GM15510 (cell line): ENCODE measurements around the gene PAN3.

ENCODE experiments used
- POLR2A ChIP-seq: IDR thresholded peaks from 3 replicates; pipeline ENCODE4 v1.6.1; 2011; ENCODE audit warnings: borderline replicate concordance; ENCODE audit not compliant: insufficient read length; ENCODE audit errors: extremely low read depth

PAN3 gene

DNA sequence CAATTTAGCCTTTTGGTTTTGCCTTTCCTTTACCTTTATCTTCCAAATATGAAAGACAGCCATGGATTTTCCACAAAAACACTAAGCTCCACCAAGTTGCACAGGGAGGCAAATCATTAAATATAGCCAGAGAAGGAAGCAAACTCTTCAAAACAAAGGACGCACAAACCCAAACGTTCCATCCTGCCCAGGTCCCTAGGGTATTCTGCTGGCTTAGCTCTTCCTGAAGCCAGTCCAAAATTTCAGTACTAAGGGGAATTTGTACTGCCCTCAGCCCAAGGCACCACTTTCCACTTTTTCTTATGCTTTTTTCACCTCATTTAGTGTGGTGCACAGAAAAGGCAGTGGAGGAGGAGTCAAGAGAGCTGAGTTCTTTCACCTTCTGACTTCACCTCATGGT, 186.7 kb downstream of the PAN3 start:
- TF ChIP-seq POLR2A = no peak

DNA sequence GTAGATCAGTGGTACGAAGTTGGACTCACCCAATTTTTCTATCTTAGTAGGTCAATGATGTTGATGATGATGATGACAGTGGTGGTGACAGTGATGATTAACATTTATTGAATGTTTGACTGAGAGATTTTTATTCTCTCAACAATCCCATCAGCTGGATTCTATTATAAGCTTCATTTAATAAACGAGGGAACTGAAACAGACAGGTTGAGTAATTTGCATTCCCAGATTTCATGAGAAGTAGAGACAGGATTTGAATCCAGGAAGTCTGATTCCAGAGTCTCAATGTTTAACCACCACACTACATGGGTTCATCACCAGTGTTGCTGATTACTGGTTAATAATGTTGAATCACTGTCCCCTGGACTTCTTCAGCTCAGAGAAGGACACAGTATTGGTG, 187.7 kb downstream of the PAN3 start:
- TF ChIP-seq POLR2A = no peak

GRCh38 chr13:28327373-28328270, 189.3 kb downstream of the PAN3 start:
- no peak for TF ChIP-seq POLR2A

DNA sequence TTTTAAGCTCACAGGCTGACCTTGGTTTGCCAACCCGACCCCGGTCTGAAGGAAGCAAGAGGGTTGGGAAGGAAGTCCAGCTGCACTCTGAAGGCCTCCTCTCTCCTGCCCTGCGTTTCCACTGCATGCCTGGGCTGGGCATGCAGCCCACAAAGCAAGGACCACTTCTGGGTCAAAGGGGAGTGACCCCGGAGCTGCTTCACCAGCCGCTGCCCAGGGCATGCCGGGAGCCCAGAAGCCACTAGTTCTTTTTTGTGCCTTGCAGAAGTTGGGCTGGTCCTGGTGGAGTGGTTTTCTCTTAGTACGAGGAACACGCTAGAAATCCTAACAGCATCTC, 189.9 kb downstream of the PAN3 start:
- no peak for TF ChIP-seq POLR2A

- TF ChIP-seq POLR2A = no peak
These were observed 191.2 kb downstream of the PAN3 start for GRCh38 chr13:28329395-28330158.

DNA sequence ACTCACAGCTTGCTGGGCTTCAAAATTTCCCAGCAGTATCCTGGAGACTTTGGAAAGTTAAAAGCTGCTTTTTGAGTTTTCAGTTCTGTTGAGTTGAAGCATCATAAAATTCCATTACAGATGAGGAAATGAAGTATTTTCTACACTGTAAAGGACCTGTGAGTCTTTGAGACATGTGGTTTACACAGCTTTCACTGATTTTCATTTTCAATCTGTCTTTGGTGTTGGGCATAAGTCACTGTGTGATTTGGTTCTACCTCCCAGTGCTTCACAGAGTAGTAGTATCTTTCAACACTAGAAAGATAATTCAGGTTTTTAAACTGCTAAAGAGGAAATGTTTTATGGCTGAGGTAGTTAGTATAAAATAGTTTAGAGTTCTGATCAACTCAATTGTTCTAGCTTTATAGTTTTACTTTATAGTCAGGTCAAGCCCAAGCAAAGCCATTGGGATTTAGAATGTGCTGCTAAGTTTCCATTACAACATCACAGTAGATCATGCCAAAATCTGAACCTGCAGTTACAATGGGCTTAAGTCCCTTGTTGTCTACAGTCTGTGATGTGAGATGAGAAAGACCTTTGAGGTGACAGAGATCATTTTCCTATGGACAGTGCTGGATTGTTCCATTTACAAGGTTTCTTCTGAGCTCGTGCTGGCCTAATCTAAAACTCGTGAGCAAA, 195.0 kb downstream of the PAN3 start:
- TF ChIP-seq POLR2A = no peak

- no peak for TF ChIP-seq POLR2A
These were observed 197.9 kb downstream of the PAN3 start for GRCh38 chr13:28336193-28336657.

DNA sequence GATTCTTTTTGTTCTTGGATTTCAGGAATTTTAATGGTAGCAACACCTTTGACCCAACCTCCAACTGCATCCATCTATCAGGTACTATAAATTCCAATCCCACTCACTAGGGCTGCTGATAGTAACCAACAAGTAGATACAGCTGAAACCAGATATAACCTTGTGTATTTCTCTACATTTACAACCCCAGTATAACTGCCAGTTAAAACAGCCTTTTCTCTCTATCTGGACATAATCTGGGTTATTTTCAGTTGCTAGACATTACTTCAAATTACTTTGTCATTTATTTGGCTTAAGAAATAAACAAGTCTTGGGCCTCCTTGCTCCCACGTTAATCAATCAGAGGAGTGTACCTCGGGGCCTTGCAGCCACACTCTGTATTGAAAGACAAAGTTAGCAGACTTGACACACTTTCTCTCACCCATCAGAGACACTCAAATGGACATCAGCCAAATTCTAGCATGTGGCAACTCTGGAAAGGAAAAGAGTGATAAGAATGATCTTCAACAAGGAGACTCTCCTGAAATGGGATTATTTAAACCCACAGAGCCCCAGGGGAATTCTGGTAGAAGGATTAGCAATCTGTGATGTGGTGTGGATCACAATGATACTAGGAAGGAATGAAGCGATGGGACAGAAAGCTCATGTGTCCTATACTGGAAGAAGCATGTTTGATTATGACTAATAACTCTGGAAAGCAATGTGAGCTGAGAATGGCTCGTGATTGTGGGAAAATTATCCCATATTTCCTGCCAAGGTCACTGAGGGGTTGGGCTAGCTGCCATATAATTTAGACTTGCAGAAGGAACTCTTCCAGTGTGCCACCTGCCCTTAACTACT, 199.0 kb downstream of the PAN3 start:
- no peak for TF ChIP-seq POLR2A

DNA sequence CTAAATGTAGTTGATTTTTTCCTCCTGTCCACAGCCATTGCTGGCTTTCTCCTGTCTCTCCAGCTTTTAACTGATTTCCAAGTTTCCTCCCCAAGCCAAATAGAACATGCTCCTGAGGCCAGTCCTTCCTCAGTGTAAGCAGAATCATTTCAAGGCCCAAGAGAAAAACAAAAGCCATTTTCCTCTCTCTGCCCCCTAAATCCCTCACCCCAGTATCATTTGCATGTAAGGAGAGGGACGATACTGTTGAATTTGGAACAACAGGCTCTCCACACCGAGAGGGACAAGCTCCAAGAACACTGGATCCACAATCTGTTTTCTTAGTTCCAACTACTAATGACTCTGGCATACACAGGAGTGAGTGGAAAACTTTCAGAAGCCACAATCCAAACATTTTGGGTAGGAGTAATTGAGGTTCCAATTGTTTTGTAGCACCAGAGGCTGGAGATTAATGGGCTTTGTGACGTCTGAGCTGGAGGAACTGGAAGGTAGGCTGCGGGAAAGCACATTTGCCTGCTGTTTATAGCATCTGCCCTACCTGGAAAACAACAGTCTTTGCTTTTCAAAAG, 199.7 kb downstream of the PAN3 start:
- TF ChIP-seq POLR2A = no peak

DNA sequence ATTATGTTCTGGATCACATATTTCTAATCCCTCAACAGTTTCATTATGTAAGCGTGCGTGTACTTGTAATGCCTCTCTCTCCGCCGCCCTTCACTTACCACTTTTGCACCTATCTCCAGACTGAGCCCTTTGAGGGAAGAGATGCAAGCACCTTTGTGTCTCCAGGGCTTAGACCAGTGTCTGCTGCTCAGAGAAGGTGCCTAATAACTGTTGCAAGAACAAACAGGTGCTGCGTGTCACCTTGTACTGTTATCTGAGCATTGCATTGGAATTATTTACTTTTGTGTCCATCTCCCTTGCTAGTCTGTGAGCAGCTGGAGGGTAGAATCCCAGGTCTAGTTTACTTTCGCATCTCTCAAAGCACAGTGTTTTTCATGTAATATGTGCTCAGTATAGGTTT, 200.4 kb downstream of the PAN3 start:
- TF ChIP-seq POLR2A = no peak

DNA sequence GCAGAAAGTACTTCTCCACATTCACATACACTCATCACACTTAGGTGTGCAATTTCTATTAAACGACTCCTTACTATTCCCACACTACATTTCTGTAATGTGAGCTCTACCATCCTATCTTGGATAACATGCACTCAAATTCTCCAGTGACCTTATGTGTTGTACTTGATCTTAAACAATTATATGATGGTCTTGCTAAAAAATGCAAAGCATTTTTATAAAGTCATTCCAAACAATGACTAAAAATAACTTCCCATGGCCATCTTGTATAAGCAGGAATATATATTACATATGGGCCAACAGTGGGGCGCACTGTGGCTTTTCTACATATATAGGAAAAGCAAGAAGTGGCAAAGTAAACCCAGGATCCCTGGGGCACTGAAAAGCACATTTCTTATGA, 201.1 kb downstream of the PAN3 start:
- no peak for TF ChIP-seq POLR2A

GRCh38 chr13:28340272-28340793, 202.0 kb downstream of the PAN3 start:
- TF ChIP-seq POLR2A = no peak

DNA sequence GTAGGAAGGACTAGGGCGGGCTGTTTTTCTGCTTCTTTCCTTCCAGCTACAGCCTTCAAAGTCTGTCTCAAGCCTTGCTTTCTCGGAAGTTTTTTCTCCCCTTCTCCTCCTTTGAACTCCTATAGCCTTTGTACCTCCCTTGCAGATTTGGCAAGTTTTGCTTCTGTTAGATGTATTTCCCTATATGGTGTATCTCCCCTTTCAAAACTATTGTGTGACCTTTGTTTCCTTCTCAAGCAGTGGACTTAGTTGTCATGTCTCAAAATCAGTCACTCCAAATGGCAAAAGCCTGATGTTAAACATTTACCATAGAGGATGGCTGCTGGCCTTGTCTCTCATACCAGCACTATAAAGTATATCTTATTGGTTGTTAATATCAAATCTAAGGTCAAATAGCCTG, 203.9 kb downstream of the PAN3 start:
- no peak for TF ChIP-seq POLR2A

- TF ChIP-seq POLR2A = no peak
These were observed 205.8 kb downstream of the PAN3 start for GRCh38 chr13:28344163-28344562.
